SU-DHL-6 (cell line): ENCODE data around the gene EEFSEC.

Experiments used
- CTCF ChIP-seq: fragments of 200-600 bp; sonication (generic); IDR thresholded peaks from one replicate; pipeline ENCODE4 v1.5.1; 2017; ENCODE audit warnings: antibody characterized with exemption, mild to moderate bottlenecking, low read length, moderate library complexity; ENCODE audit not compliant: insufficient read depth, poor library complexity, severe bottlenecking
- EZH2phosphoT487 ChIP-seq: fragments of 200-600 bp; sonication (generic), shearing (Covaris generic); conservative IDR thresholded peaks from 2 replicates; pipeline ENCODE4 v1.6.1; 2018; ENCODE audit warnings: mild to moderate bottlenecking, antibody characterized with exemption, low read length, moderate library complexity, mixed read lengths

DNA sequence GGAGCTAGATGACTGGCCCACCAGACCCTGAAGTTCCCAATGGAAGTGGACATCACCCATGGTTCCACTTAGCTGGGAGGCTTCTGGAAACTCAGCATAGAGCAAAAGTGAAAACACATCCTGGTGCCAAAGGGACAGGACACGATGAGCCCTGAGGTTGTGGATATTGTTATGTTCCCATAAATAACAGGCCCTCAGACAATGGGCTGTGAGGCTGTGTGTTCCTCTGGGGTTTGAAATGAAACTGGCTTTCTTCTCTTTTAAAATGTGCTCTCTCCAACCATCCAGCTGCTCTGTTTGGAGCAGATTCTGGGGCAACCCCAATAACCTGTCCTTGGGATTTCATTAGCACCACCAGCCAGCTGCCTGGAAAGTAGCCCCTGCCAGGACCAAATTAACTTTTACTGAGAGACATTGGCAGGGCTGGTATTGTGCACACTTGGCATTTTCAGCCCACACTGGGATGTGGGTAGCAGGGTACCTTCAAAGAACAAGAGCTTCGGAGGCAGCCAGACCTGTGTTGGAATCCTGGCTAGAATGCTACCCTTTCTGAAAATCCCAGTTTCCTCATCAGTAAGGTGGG, 215.9 kb downstream of the EEFSEC start:
- no peak for TF ChIP-seq CTCF
- no peak for TF ChIP-seq EZH2phosphoT487
